Activated CD8-positive, alpha-beta memory T cell treated with anti-CD3 and anti-CD28 coated beads, Interleukin-2, amount 10 ng/mL, durations not matched to agents 7 days and 5 days (primary cell): ENCODE results near the gene HTR2B. TPM values are rescaled to one million over a fixed set of nuclear protein-coding genes. Genes with fewer than 3 reads are reported as not detected.
"Not testable (repeated sequence)": the region's sequence is repeated elsewhere in the genome, so short reads cannot be mapped to it uniquely, and the experiment has no call there.

ENCODE experiments used
- ATAC-seq: fragments of 150-1000 bp; cut with Tn5 transposase; one replicate; pipeline ENCODE4 v1.10.0; 2021; ENCODE audit warnings: moderate library complexity
- CTCF ChIA-PET: fragments of 350-600 bp; sonication (Branson Sonifier 250); formaldehyde crosslinking; loops from one replicate; lab custom pipeline; 2021; ENCODE audit warnings: antibody characterized with exemption; lab: Charles Lee
- DNase-seq: peaks from one replicate; pipeline ENCODE4 v3.0.0-alpha.2; 2020
- H3K27ac Mint-ChIP-seq: one replicate; pipeline ENCODE4 v1.8.0; 2021; ENCODE audit warnings: mild to moderate bottlenecking, mixed read lengths
- H3K27me3 Mint-ChIP-seq: one replicate; pipeline ENCODE4 v1.8.0; 2021; ENCODE audit warnings: mixed read lengths
- H3K36me3 Mint-ChIP-seq: one replicate; pipeline ENCODE4 v1.8.0; 2021; ENCODE audit warnings: mild to moderate bottlenecking, mixed read lengths
- H3K4me1 Mint-ChIP-seq: one replicate; pipeline ENCODE4 v1.8.0; 2021; ENCODE audit warnings: mixed read lengths
- H3K4me3 Mint-ChIP-seq: one replicate; pipeline ENCODE4 v1.8.0; 2021; ENCODE audit warnings: mild to moderate bottlenecking, moderate library complexity, mixed read lengths
- H3K9me3 Mint-ChIP-seq: one replicate; pipeline ENCODE4 v1.8.0; 2022; ENCODE audit warnings: low read depth, mixed read lengths
- total RNA-seq, 2 experiments: library from RNA; stranded (reverse); gene quantifications; one replicate each; pipeline ENCODE4 v1.2.3, GENCODE V29; 2021

Gene HTR2B
- total RNA-seq, 2 experiments from 2014 or later: not detected

- Mint-ChIP-seq H3K27ac (no peak overlapping the region), H3K4me1 (peaks cover 4% of the 10 kb centered on the region), H3K4me3 (no peak overlapping the region), H3K9me3 (peaks cover 11% of the 10 kb centered on the region), H3K27me3 (no peaks in the 10 kb centered on the region), H3K36me3 (peaks cover 54% of the 10 kb centered on the region)
- ATAC-seq (no peak), DNase-seq (no peak)
- CTCF ChIA-PET: no interaction called here
Measured at GRCh38 chr2:231100990-231101389, 23.9 kb downstream of the HTR2B start.

GRCh38 chr2:231100321-231100720, 24.5 kb downstream of the HTR2B start:
- DNase-seq, ATAC-seq, H3K27me3 Mint-ChIP-seq, CTCF ChIA-PET, H3K4me1 Mint-ChIP-seq, H3K4me3 Mint-ChIP-seq, H3K27ac Mint-ChIP-seq: not testable (repeated sequence)
- Mint-ChIP-seq H3K9me3 (peaks cover 11% of the 10 kb centered on the region), H3K36me3 (peaks cover 58% of the 10 kb centered on the region)

- Mint-ChIP-seq H3K9me3 (peaks cover 11% of the 10 kb centered on the region), H3K4me3 (no peak overlapping the region), H3K27me3 (no peaks in the 10 kb centered on the region), H3K4me1 (peaks cover 4% of the 10 kb centered on the region), H3K27ac (no peak overlapping the region), H3K36me3 (peaks cover 60% of the 10 kb centered on the region)
- no peak for DNase-seq
- ATAC-seq: no peak
- CTCF ChIA-PET: no interaction called here
Measured at GRCh38 chr2:231099918-231100317, 24.9 kb downstream of the HTR2B start.

DNA sequence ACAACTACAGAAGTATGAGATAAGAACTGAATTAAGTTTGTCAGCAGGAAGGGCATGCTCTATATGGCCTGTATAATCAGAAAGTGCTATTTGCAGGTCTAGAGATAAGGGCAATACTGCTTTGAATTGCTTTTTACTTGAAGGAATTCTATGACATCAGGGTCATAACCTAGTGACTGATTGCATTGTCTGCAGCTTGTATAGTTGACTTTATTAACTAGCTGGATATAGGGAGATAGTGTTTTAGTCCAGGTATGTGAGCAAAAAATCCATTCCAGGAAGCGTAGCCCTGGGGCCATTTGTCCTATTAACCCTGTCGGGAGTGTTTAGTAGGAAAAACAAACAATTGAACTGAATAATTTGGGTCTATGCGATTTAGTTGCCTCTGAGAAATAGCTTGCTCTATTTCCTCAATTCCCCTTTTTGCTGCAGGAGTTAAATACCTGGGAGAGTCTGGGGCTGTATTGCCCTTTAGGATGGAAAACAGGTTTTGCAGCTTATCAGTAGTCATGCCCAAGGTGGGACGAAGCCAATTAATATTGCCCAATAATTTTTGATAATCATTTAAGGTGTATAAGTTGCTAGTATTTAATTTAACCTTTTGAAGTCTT, 30.0 kb downstream of the HTR2B start:
- CTCF ChIA-PET: interaction anchor here (0.9 to 1.7 kb wide), 2 partner anchors 9 to 16 kb away, joined by 4 to 5 read pairs; no protein-coding TSS in a partner anchor
- Mint-ChIP-seq H3K4me1 (no peaks in the 10 kb centered on the region), H3K27ac (no peak overlapping the region), H3K4me3 (no peak overlapping the region), H3K27me3 (no peaks in the 10 kb centered on the region), H3K9me3 (peaks cover 7% of the 10 kb centered on the region), H3K36me3 (peaks cover 78% of the 10 kb centered on the region)
- ATAC-seq: no peak
- DNase-seq: no peak

GRCh38 chr2:231093933-231094332, 30.9 kb downstream of the HTR2B start:
- no peaks in the 10 kb centered on the region for H3K4me1 Mint-ChIP-seq
- H3K4me3 Mint-ChIP-seq: no peak overlapping the region
- H3K27ac Mint-ChIP-seq: no peak overlapping the region
- ATAC-seq (no peak), DNase-seq (no peak)
- CTCF ChIA-PET: no interaction called here
- H3K9me3 Mint-ChIP-seq: peaks cover 6% of the 10 kb centered on the region
- peaks cover 69% of the 10 kb centered on the region for H3K36me3 Mint-ChIP-seq
- no peaks in the 10 kb centered on the region for H3K27me3 Mint-ChIP-seq

DNA sequence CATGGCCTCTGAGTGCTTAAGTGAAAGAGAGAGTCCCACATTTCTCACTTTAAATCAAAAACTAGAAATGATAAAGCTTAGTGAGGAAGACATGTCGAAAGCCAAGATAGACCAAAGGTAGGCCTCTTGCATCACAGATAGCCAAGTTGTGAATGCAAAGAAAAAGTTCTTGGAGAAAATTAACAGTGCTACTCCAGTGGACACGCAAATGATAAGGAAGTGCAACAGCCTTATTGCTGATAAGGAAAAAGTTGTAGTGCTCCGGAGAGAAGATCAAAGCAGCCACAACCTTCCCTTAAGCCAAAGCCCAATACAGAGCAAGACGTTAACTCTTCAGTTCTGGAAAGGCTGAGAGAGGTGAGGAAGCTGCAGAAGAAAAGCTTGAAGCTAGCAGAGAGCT, 36.1 kb downstream of the HTR2B start:
- H3K9me3 Mint-ChIP-seq: no peaks in the 10 kb centered on the region
- CTCF ChIA-PET: interaction anchor here (0.7 kb wide), 1 partner anchor 15 kb away, joined by 3 read pairs; no protein-coding TSS in a partner anchor
- H3K27ac Mint-ChIP-seq: no peak overlapping the region
- no peak for DNase-seq
- ATAC-seq: no peak
- no peak overlapping the region for H3K4me3 Mint-ChIP-seq
- peaks cover 42% of the 10 kb centered on the region for H3K36me3 Mint-ChIP-seq
- no peaks in the 10 kb centered on the region for H3K27me3 Mint-ChIP-seq
- no peaks in the 10 kb centered on the region for H3K4me1 Mint-ChIP-seq

DNA sequence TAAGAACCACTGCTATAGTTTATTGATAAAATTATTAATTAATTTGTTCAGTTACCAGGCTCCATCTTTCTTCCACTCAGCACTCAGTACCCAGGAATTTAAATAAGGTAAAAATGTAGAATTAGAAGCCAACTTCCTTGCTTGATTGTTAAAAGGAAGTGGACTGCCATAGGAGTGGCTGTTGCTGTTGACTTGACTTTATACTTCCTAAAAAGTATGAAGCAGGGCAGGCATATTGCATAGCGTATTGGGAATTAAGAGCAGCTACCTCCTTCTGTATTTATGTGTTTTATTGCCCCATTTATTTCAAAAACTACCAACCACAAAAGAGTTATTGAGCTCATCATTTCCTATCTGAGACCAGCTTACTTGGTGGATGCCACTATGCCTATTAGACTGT, 40.3 kb downstream of the HTR2B start:
- no peak overlapping the region for H3K4me3 Mint-ChIP-seq
- H3K9me3 Mint-ChIP-seq: no peaks in the 10 kb centered on the region
- no peaks in the 10 kb centered on the region for H3K27me3 Mint-ChIP-seq
- no peak overlapping the region for H3K27ac Mint-ChIP-seq
- H3K4me1 Mint-ChIP-seq: no peaks in the 10 kb centered on the region
- no peak for DNase-seq
- CTCF ChIA-PET: no interaction called here
- ATAC-seq: no peak
- H3K36me3 Mint-ChIP-seq: peaks cover 39% of the 10 kb centered on the region

- DNase-seq (no peak), ATAC-seq (no peak)
- no peak overlapping the region for H3K27ac Mint-ChIP-seq
- peaks cover 19% of the 10 kb centered on the region for H3K4me1 Mint-ChIP-seq
- CTCF ChIA-PET: interaction anchor here (0.8 to 2.1 kb wide), 4 partner anchors 9 to 16 kb away, joined by 3 to 9 read pairs (median 4); partner anchors contain the start of gene PSMD1
- no peaks in the 10 kb centered on the region for H3K27me3 Mint-ChIP-seq
- H3K9me3 Mint-ChIP-seq: no peaks in the 10 kb centered on the region
- H3K4me3 Mint-ChIP-seq: no peak overlapping the region
- H3K36me3 Mint-ChIP-seq: peaks cover 40% of the 10 kb centered on the region
Measured at GRCh38 chr2:231069379-231070054, 55.3 kb downstream of the HTR2B start.

GRCh38 chr2:231068525-231069222, 56.2 kb downstream of the HTR2B start:
- Mint-ChIP-seq H3K4me3 (no peak overlapping the region), H3K9me3 (no peaks in the 10 kb centered on the region), H3K36me3 (peaks cover 42% of the 10 kb centered on the region), H3K27me3 (no peaks in the 10 kb centered on the region), H3K27ac (peak overlapping the region; percentile 44), H3K4me1 (peaks cover 19% of the 10 kb centered on the region)
- ATAC-seq (peak; percentile 84), DNase-seq (no peak)
- CTCF ChIA-PET: interaction anchor here (1.4 to 2.1 kb wide), 2 partner anchors 11 to 16 kb away, joined by 5 to 9 read pairs; partner anchors contain the start of gene PSMD1

- peaks cover 44% of the 10 kb centered on the region for H3K36me3 Mint-ChIP-seq
- not testable (repeated sequence) for DNase-seq, H3K9me3 Mint-ChIP-seq
Measured at GRCh38 chr2:231067531-231067930, 57.3 kb downstream of the HTR2B start.

DNA sequence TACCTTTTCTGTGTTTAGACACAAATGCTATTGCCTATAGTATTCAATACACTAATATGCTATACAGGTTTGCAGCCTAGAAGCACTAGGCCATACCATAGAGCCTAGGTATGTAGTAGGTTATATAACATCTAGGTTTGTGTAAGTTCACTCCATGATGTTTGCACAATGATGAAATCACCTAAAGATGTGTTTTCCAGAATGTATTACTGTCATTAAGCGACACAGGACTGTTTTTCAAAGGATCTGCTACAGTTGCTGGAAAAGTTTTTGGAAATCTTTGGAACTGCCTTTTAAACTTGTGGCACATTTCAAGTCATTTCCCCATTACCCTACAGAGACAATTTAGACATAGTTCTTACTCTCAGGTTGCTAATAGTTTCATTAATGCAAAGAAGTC, 58.9 kb downstream of the HTR2B start:
- CTCF ChIA-PET: interaction anchor here (4.3 kb wide), 1 partner anchor 13 kb away, joined by 18 read pairs; no protein-coding TSS in a partner anchor
- Mint-ChIP-seq H3K9me3 (no peaks in the 10 kb centered on the region), H3K27ac (no peak overlapping the region), H3K4me3 (no peak overlapping the region), H3K36me3 (peaks cover 51% of the 10 kb centered on the region), H3K4me1 (peaks cover 30% of the 10 kb centered on the region), H3K27me3 (no peaks in the 10 kb centered on the region)
- ATAC-seq: no peak
- no peak for DNase-seq

More at GRCh38 chr2:231067531-231067930, 57.3 kb downstream of the HTR2B start:
- not testable (repeated sequence) for H3K4me3 Mint-ChIP-seq, H3K27ac Mint-ChIP-seq, H3K27me3 Mint-ChIP-seq, ATAC-seq
- CTCF ChIA-PET: interaction anchor here (1.2 kb wide), 1 partner anchor 9 kb away, joined by 7 read pairs; no protein-coding TSS in a partner anchor
- H3K4me1 Mint-ChIP-seq: peaks cover 21% of the 10 kb centered on the region

GRCh38 chr2:231063347-231063746, 61.5 kb downstream of the HTR2B start:
- CTCF ChIA-PET: interaction anchor here (4.3 kb wide), 1 partner anchor 10 kb away, joined by 18 read pairs; no protein-coding TSS in a partner anchor
- no peaks in the 10 kb centered on the region for H3K9me3 Mint-ChIP-seq
- no peak for ATAC-seq
- no peaks in the 10 kb centered on the region for H3K27me3 Mint-ChIP-seq
- no peak overlapping the region for H3K4me3 Mint-ChIP-seq
- peaks cover 46% of the 10 kb centered on the region for H3K4me1 Mint-ChIP-seq
- H3K27ac Mint-ChIP-seq: no peak overlapping the region
- DNase-seq: no peak
- H3K36me3 Mint-ChIP-seq: peaks cover 45% of the 10 kb centered on the region

DNA sequence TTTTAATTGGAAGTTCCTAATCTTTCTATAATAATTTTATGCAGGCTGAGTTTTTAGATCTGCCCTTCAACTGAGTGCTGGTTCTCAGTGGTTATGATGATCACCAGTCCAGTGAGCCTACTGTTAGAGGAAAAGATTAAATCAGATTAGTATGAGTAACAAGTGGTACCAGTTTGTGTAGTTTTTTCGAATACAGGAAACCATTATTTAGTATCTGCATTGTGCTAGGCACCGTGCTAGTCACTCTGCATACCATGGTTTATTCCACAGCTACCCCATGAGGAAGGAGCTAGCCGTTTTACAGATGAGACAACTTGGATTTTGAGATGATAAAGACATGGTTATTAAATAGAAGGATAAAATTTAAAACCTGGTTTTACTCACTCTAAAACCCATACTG, 62.1 kb downstream of the HTR2B start:
- DNase-seq: no peak
- Mint-ChIP-seq H3K4me1 (peaks cover 46% of the 10 kb centered on the region), H3K27ac (no peak overlapping the region), H3K4me3 (no peak overlapping the region), H3K9me3 (no peaks in the 10 kb centered on the region), H3K27me3 (no peaks in the 10 kb centered on the region), H3K36me3 (peaks cover 39% of the 10 kb centered on the region)
- peak; percentile 30 for ATAC-seq
- CTCF ChIA-PET: interaction anchor here (4.3 kb wide), 1 partner anchor 10 kb away, joined by 18 read pairs; no protein-coding TSS in a partner anchor
